Erythroblast (primary cell): ENCODE data around the gene DHX32.

Experiments used
- GATA1 ChIP-seq: IDR thresholded peaks from 2 replicates; pipeline ENCODE4 v1.6.1; 2011; ENCODE audit warnings: low read depth, mild to moderate bottlenecking, control low read depth, low read length, moderate library complexity
- POLR2A ChIP-seq: IDR thresholded peaks from 2 replicates; pipeline ENCODE4 v1.6.1; 2011; ENCODE audit warnings: mild to moderate bottlenecking, low read length

DNA sequence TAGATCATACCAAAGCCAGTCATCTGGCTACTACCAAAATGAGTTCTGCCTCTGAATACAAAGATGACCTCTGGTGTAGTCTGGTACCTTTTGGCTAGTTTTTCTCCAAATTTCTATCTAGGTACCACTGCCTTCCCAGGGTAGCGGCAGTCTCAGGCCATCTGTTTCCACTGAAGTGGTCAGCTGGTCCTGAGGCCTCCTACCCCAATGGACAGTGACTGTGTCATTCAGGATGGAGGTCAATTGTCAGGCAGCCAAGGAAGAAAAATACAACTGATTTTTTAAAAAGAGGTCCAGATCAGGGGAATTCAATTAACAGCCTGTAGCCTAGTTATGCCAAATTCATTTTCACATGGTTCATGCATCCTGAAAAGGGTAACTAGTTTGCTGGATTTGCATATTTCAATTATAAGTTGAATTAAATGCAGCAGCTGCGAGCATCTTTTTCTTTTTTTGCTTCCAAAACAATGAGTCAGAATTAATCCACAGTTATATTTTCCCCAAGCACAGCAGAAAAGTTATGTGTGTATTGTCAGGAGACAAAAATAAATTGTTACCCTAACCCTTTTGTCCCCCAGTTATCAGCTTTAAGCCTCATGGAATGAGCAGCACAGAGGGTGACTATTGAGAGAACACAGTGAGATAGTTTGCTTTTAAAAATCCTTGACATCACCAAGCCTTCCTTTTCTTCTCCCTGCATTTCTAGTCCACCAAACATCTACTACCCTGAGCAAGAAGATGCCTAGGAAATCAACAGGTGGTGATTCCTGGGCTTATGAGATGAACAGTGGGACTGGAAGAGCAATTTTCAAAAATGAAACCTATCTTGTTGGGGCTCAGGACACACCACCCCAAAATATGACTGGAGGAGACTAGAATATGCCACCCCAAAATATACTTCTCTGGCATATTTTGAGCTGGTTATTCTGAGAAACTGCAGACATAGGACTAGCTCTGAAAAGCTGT is 30.0 kb downstream of the DHX32 start:
- TF ChIP-seq POLR2A (no peak), GATA1 (no peak)
